ENCODE results near the gene UBTF. TPM values are rescaled to one million over a fixed set of nuclear protein-coding genes. Genes with fewer than 3 reads are reported as not detected.

The UBTF gene, protein sequence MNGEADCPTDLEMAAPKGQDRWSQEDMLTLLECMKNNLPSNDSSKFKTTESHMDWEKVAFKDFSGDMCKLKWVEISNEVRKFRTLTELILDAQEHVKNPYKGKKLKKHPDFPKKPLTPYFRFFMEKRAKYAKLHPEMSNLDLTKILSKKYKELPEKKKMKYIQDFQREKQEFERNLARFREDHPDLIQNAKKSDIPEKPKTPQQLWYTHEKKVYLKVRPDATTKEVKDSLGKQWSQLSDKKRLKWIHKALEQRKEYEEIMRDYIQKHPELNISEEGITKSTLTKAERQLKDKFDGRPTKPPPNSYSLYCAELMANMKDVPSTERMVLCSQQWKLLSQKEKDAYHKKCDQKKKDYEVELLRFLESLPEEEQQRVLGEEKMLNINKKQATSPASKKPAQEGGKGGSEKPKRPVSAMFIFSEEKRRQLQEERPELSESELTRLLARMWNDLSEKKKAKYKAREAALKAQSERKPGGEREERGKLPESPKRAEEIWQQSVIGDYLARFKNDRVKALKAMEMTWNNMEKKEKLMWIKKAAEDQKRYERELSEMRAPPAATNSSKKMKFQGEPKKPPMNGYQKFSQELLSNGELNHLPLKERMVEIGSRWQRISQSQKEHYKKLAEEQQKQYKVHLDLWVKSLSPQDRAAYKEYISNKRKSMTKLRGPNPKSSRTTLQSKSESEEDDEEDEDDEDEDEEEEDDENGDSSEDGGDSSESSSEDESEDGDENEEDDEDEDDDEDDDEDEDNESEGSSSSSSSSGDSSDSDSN
- 79.2 to 91.0 TPM (median 85.8 TPM) in 5 replicates for total RNA-seq (2022; extraction: Qiagen RNA extraction)

DNA sequence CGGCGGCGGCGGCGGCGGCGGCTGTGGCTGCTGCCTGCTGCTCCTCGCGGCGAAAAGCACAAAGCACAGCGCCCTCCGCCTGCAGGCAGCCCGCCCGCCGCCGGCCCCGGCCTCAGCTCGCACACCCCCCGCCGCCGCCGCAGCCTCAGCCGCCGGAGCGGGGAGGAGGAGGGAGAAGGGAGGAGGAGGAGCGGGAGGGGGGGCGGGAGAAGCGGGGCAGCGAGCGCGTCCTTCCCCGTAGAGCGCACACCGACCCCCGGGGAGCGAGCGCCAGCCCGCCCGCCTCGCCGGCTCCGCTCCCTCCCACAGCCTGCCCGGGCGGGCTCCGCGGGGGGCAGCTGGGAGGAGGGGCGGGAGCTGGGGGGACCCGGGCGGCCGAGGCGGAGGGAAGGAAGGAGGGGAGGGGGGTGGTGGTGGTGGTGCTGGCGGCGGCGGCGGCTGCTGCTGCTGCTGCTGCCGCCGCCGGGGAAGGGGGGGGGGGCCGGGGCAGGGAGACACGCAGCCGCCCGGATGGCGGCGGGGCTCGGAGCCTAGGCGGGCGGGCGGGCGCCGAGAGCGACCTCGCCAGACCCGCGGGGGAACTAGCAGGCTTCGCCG lies at the start of gene UBTF:
TSS of gene UBTF (minus strand) at position 60 of the 597 bp plus-strand sequence. CDS start 1,446 bp downstream, outside the sequence.

DNA sequence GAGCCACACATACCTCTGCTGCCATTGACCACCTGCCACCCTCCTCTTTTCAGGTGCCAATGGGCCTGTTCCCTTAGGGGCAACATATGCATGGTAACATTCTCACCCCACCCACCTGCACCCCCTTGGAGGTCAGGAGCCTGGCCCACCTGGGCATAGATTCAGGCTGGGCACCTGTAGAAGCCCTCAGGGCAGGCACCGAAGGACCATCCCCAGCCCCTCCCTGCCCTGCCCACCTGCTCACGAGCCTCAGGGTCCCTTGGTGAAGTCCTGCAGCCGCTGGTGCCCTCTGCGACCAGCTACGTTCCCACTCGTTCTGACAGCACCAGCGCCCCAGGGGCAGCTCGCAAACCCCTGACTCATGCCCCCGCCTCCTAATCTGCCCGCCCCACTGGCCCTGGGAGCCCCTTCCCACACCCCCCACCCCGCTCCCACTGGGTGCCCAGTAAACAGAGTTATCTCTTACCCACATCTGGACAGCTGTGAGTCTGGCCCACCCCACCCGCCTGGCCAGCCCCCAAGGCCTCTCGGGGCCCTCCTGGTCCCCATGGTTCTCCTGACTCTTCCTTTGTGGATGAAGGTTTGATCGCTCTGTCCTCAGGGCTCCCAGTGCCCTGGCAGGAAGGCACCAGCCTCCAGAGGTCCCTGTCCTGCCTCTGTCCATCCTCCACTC lies 48.5 kb upstream of the UBTF start, which contains the start of gene SLC4A1:
TSS of gene SLC4A1 (minus strand) at position 318 of the 673 bp plus-strand sequence. CDS start 5,269 bp downstream, outside the sequence.

DNA sequence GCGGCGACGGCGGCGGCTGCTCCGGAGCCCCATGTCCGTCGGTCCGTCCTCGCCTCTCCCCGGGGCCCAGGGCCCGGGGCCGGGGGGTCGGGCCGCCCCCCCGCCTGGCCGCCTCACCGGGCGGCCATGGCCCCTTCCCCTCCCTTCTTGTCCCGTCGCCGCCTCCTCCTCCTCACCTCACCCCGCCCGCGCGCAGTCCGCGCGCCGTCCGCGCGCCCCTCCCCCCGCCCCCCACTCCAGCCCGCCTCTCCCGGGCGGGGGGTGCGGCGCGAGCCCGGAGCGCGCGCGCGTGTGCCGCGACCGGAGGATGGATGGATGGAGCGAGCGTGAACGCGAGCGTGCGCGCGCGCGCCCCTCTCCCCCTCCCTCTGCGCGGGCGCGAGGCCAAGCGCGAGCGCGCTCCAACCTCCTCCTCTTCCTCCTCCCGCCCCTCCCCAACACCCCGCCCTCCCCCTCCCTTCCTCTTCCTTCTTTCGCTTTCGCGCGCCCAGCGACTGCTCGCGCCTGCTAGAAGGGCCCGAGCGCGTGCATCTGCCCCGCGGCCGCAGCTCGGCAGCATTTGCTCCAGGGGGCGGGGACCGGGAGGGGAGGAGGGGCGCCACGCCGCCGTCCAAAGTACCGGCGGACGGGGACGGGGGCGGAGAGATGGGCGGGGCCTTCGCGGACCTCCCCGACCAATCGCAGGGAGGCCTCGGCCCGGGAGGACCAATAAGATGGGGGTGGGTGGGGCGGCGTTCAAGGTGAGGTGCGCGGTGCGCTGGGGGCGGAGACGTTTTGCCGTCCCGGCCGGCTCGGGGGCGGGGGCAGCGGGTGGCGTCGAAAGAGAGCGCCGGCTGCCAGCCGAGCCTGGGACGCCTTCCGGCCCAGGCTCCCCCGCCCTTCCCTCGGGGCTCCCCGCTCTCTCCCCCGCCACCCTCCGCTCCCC lies 19.7 kb downstream of the UBTF start, which contains the start of gene ATXN7L3:
TSS of gene ATXN7L3 (minus strand) at position 332 of the 925 bp plus-strand sequence. CDS start 1,814 bp downstream, outside the sequence.

DNA sequence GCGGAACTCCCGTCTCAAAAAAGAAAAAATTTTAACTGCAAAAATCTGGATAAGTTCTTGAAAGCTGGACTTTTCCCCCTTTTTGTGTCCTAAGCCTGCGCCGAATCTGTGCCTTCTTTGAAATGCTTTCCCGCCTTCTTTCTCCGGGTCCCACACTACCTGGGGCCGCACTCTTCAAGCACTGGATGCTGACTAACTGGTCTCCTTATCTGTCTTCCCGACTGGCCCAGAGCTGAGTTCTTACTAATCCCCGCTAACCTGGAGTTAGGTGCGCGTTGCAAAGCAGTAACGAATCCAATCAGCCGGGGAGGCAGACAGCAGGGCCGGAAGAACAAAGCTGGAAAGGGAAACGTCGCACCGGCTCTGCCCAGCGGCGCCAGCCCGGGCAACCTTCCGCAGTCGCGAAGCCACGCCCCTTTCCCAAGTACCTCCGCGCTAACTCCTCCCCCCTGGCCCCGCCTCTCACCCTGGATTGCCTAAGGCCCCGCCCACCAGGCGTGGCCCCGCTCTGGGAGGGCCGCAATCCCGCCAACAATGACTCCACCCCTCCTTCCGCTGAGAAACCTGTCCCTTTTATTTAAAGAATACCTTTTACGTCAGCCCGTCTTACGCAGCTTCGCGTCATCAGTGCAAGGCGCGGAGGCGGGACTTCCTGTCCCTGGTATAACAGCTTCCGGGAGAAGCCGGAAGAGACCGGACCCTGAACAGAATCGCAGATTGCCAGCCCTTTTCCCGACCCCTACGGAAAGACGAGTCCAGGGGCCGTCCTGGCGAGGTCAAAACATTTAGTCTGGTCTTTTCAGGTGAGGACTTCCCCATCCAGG lies 33.0 kb downstream of the UBTF start, which contains the start of gene TMUB2:
TSS of gene TMUB2 (plus strand) at position 666 of the 824 bp plus-strand sequence. CDS start 737 bp downstream, outside the sequence.

DNA sequence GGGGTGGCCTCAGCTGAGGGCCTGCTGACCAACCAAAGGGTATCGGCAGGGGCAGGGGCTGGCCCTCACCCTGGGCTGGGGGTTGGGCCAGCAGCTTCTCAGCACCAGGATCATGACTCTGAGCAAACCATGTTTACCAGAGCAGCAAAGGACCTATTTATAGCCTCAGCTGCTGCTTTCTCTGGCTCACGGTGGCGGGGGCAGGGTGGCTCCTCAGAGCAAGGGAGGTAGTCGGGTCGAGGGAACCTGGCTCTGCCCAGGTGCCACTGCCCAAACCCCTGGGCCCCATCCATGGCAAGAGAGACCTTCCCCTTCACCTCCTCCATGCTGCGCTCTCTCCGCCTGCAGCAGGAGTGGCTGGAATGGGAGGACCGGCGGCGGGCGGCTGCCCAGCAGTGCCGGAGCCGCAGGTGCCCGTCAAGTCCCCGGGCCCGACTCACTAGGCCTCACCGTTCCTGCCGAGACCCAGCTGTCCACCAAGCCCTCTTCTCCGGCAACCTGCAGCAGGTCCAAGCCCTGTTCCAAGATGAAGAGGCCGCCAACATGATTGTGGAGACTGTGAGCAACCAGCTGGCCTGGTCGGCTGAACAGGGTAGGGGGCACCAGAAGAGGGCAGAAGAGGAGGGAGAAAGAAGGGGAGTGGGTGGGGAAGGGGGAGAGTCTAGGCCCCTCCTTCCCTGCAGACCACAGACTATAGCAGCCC lies 48.8 kb downstream of the UBTF start, which contains the start of gene ASB16:
TSS of gene ASB16 (plus strand) at position 206 of the 703 bp plus-strand sequence. CDS start at position 292, 86 bp downstream.

Other genes with a start within 250 kb of the UBTF start
- 1.1 to 1.4 TPM (median 1.2 TPM) in 5 replicates for gene NAGS, start 215.1 kb downstream of the UBTF start, total RNA-seq (2022; extraction: Qiagen RNA extraction)
- gene TMEM101, start 204.7 kb downstream of the UBTF start, total RNA-seq (2022; extraction: Qiagen RNA extraction): 26.6 to 32.4 TPM (median 30.7 TPM) in 5 replicates
- 48.6 to 52.3 TPM (median 49.5 TPM) in 5 replicates for gene LSM12, start 153.0 kb downstream of the UBTF start, total RNA-seq (2022; extraction: Qiagen RNA extraction)
- gene G6PC3, start 148.9 kb downstream of the UBTF start, total RNA-seq (2022; extraction: Qiagen RNA extraction): 116 to 174 TPM (median 167 TPM) in 5 replicates
- 12.0 to 16.8 TPM (median 15.3 TPM) in 5 replicates for gene HDAC5, start 96.0 kb downstream of the UBTF start, total RNA-seq (2022; extraction: Qiagen RNA extraction)
- gene HROB, start 77.7 kb downstream of the UBTF start, total RNA-seq (2022; extraction: Qiagen RNA extraction): 8.3 to 11.9 TPM (median 11.3 TPM) in 5 replicates
- 0.07 TPM in 3 of 5 replicates, not detected in the others for gene ASB16, start 49.0 kb downstream of the UBTF start, total RNA-seq (2022; extraction: Qiagen RNA extraction)
- gene TMUB2, start 32.7 kb downstream of the UBTF start, total RNA-seq (2022; extraction: Qiagen RNA extraction): 34.5 to 43.3 TPM (median 42.7 TPM) in 5 replicates
- 52.9 to 68.2 TPM (median 63.5 TPM) in 5 replicates for gene ATXN7L3, start 19.8 kb downstream of the UBTF start, total RNA-seq (2022; extraction: Qiagen RNA extraction)
- not detected in 5 replicates for gene SLC4A1, start 48.5 kb upstream of the UBTF start, total RNA-seq (2022; extraction: Qiagen RNA extraction)
- 0.82 to 1.5 TPM (median 0.88 TPM) in 5 replicates for gene RUNDC3A, start 88.9 kb upstream of the UBTF start, total RNA-seq (2022; extraction: Qiagen RNA extraction)
- gene SLC25A39, start 105.1 kb upstream of the UBTF start, total RNA-seq (2022; extraction: Qiagen RNA extraction): 145 to 205 TPM (median 196 TPM) in 5 replicates
- 224 to 253 TPM (median 236 TPM) in 5 replicates for gene GRN, start 125.6 kb upstream of the UBTF start, total RNA-seq (2022; extraction: Qiagen RNA extraction)
- gene FAM171A2, start 144.2 kb upstream of the UBTF start, total RNA-seq (2022; extraction: Qiagen RNA extraction): 2.8 to 4.8 TPM (median 3.5 TPM) in 5 replicates
- gene ITGA2B, start 170.0 kb upstream of the UBTF start, total RNA-seq (2022; extraction: Qiagen RNA extraction): 1.0 to 1.5 TPM (median 1.3 TPM) in 5 replicates

Data from A549 treated with AZD2906 at 1 μM for 4 hours (cell line).